Gastroesophageal sphincter (tissue), 3 donors: ENCODE measurements around the gene DSEL.

Experiments used
- EP300 ChIP-seq: sonication (generic); formaldehyde crosslinking; IDR thresholded peaks from one replicate; pipeline ENCODE4 v1.6.1; 2017; ENCODE audit warnings: antibody characterized with exemption, mild to moderate bottlenecking
- POLR2A ChIP-seq, 2 donors: fragments of 450-650 bp; IDR thresholded peaks; one replicate each; pipeline ENCODE4 v1.6.1; 2017; ENCODE audit warnings: antibody characterized with exemption in 2 of 2, mild to moderate bottlenecking in 2 of 2, moderate library complexity in 1 of 2
- POLR2AphosphoS5 ChIP-seq: sonication (generic); formaldehyde crosslinking; IDR thresholded peaks from one replicate; pipeline ENCODE4 v1.6.1; 2017; ENCODE audit warnings: antibody characterized with exemption
- TF ChIP-seq, protein P1 (sequence below), 4 experiments: fragments of 200-600 bp in 2 of 4; fragments of 450-650 bp in 2 of 4; sonication (generic) in 1 of 4; IDR thresholded peaks; one replicate each; pipeline ENCODE4 v1.5.1; 2017 to 2019; ENCODE audit warnings: antibody characterized with exemption in 4 of 4, mild to moderate bottlenecking in 2 of 4, moderate library complexity in 2 of 4

DNA sequence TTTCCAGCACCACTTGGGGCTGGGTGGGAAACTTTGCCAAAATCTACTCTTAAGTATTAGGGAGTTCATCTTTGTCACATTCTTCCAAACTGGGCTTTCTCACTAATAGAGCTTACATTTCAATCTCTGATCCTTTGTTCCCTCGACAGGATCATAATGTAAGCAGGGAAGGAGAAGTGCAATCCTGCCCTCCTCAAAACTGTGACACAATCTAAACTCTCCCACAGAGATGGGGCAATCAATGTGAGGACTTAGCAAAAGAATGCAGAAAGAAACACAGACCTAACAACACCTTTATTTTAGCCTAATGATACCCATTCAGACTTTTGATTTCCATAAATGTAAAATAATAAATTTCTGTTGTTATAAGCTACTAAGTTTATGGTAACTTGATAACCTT, 40.8 kb downstream of the DSEL start:
- TF ChIP-seq, protein P1, sequence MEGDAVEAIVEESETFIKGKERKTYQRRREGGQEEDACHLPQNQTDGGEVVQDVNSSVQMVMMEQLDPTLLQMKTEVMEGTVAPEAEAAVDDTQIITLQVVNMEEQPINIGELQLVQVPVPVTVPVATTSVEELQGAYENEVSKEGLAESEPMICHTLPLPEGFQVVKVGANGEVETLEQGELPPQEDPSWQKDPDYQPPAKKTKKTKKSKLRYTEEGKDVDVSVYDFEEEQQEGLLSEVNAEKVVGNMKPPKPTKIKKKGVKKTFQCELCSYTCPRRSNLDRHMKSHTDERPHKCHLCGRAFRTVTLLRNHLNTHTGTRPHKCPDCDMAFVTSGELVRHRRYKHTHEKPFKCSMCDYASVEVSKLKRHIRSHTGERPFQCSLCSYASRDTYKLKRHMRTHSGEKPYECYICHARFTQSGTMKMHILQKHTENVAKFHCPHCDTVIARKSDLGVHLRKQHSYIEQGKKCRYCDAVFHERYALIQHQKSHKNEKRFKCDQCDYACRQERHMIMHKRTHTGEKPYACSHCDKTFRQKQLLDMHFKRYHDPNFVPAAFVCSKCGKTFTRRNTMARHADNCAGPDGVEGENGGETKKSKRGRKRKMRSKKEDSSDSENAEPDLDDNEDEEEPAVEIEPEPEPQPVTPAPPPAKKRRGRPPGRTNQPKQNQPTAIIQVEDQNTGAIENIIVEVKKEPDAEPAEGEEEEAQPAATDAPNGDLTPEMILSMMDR (IDR thresholded peaks at IDR 0.05): no peak
- TF ChIP-seq EP300 (no peak), POLR2A (IDR thresholded peaks at IDR 0.05) (no peak), POLR2AphosphoS5 (no peak)
